ENCODE measurements around the gene HSH2D.

GRCh38 chr19:16190198-16190597 lies 46.7 kb downstream of the HSH2D start:
- TF ChIP-seq POLR2AphosphoS5 (IDR thresholded peaks at IDR 0.05; ENCODE audit: low read depth) (no peak), CTCF (IDR thresholded peaks at IDR 0.05; ENCODE audit: insufficient read depth, low read length) (no peak), GABPA (IDR thresholded peaks at IDR 0.05; ENCODE audit: low read depth) (no peak), REST (IDR thresholded peaks at IDR 0.05; ENCODE audit: insufficient replicate concordance, low read depth) (no peak), SPI1 (IDR thresholded peaks at IDR 0.05; ENCODE audit: borderline replicate concordance, low read depth) (no peak)
